A549 (cell line): ENCODE data around the gene ALG3.

Experiments used
- CTCF ChIP-seq: fragments of >200 bp; sonication (Bioruptor Twin); formaldehyde crosslinking; IDR thresholded peaks from 3 replicates; pipeline ENCODE4 v1.5.1; 2016
- POLR2A ChIP-seq: IDR thresholded peaks from 2 replicates; pipeline ENCODE4 v1.6.1; 2012; ENCODE audit warnings: mild to moderate bottlenecking, low read length

GRCh38 chr3:184262764-184263179 is 14.0 kb upstream of the ALG3 start:
- TF ChIP-seq POLR2A (no peak), CTCF (no peak)
